B cell (primary cell): ENCODE data around the gene MPP1. TPM values are rescaled to one million over a fixed set of nuclear protein-coding genes. Genes with fewer than 3 reads are reported as not detected.
A peak's percentile ranks its signal among the peaks of the same experiment; 100 is the strongest.

Experiments used
- ATAC-seq: fragments of 200-7000 bp; cut with Tn5 transposase; one replicate; pipeline ENCODE4 v1.10.0; 2021; ENCODE audit warnings: low read depth, mild to moderate bottlenecking, moderate number of reproducible peaks, moderate library complexity
- CTCF ChIA-PET: fragments of 350-600 bp; sonication (Branson Sonifier 250); formaldehyde crosslinking; loops from one replicate; lab custom pipeline; 2021; ENCODE audit warnings: antibody characterized with exemption, inconsistent platforms; lab: Charles Lee
- POLR2A ChIA-PET: fragments of 350-600 bp; sonication (Branson Sonifier 250); formaldehyde crosslinking; loops from one replicate; lab custom pipeline; 2021; ENCODE audit warnings: antibody characterized with exemption; lab: Charles Lee
- DNase-seq: peaks from one replicate; pipeline ENCODE4 v3.0.0; 2013
- H2AFZ ChIP-seq: 2 replicates; pipeline ENCODE4 v1.6.1; 2012; ENCODE audit warnings: mild to moderate bottlenecking, low read depth, low read length; ENCODE audit not compliant: insufficient read depth, poor library complexity, severe bottlenecking
- H3K27ac ChIP-seq, 2 donors: 1 replicate in 1 of 2; 2 replicates in 1 of 2; pipeline ENCODE4 v1.5.1; 2012 to 2013; ENCODE audit warnings: low read length in 2 of 2, mild to moderate bottlenecking in 2 of 2, moderate library complexity in 1 of 2
- H3K27me3 ChIP-seq, 4 experiments: fragments of 200-600 bp in 1 of 4; sonication (generic) in 1 of 4; replicated peaks in 1 of 4; 1 replicate in 2 of 4; 2 replicates in 2 of 4; pipeline versions ENCODE4 v1.6.1 to v1.7.0; 2013 to 2016; ENCODE audit warnings: low read length in 3 of 4, mild to moderate bottlenecking in 2 of 4, mixed read lengths in 1 of 4, moderate library complexity in 1 of 4; ENCODE audit not compliant: insufficient read depth in 4 of 4, control insufficient read depth in 3 of 4; ENCODE audit errors: control extremely low read depth in 1 of 4
- H3K36me3 ChIP-seq, 2 experiments: replicated peaks in 1 of 2; 1 replicate in 1 of 2; 2 replicates in 1 of 2; pipeline versions ENCODE4 v1.6.1 to v1.7.1; 2013; ENCODE audit warnings: low read length in 1 of 2; ENCODE audit not compliant: insufficient read depth in 2 of 2, control insufficient read depth in 1 of 2; ENCODE audit errors: control extremely low read depth in 1 of 2, extremely low read depth in 1 of 2
- H3K4me1 ChIP-seq, 2 donors: fragments of 200-600 bp in 1 of 2; sonication (generic) in 1 of 2; 1 replicate in 1 of 2; 2 replicates in 1 of 2; pipeline versions ENCODE4 v1.5.1 to v1.6.1; 2013 to 2017; ENCODE audit warnings: low read length in 2 of 2; ENCODE audit not compliant: control insufficient read depth in 2 of 2, insufficient read depth in 2 of 2
- H3K4me2 ChIP-seq: replicated peaks from 2 replicates; pipeline ENCODE3; 2012; ENCODE audit warnings: mild to moderate bottlenecking, low read depth, low read length; ENCODE audit not compliant: poor library complexity, severe bottlenecking
- H3K4me3 ChIP-seq, 5 experiments: fragments of 200-600 bp in 1 of 5; sonication (generic) in 1 of 5; 1 replicate in 3 of 5; 2 replicates in 2 of 5; pipeline versions ENCODE4 v1.5.1 to v1.7.0; 2011 to 2016; ENCODE audit warnings: low read length in 4 of 5, mild to moderate bottlenecking in 4 of 5, low read depth in 2 of 5, control low read depth in 1 of 5, moderate library complexity in 1 of 5; ENCODE audit not compliant: insufficient read depth in 1 of 5; ENCODE audit errors: control extremely low read depth in 1 of 5, extremely low read depth in 1 of 5
- H3K79me2 ChIP-seq: fragments of 200-600 bp; sonication (generic); one replicate; pipeline ENCODE4 v1.6.0; 2016; ENCODE audit warnings: low read length; ENCODE audit not compliant: control insufficient read depth, insufficient read depth
- H3K9ac ChIP-seq: fragments of 200-600 bp; sonication (generic); 2 replicates; pipeline ENCODE4 v1.6.1; 2017; ENCODE audit warnings: mild to moderate bottlenecking, low read length, moderate library complexity
- H3K9me3 ChIP-seq, 3 donors: one replicate each; pipeline versions ENCODE4 v1.6.1 to v1.7.1; 2013; ENCODE audit warnings: low read length in 2 of 3; ENCODE audit not compliant: control insufficient read depth in 2 of 3, insufficient read depth in 1 of 3; ENCODE audit errors: control extremely low read depth in 1 of 3
- H4K20me1 ChIP-seq: 2 replicates; pipeline ENCODE4 v1.6.0; 2012; ENCODE audit warnings: mild to moderate bottlenecking, low read length; ENCODE audit not compliant: insufficient read depth, control insufficient read depth, poor library complexity, severe bottlenecking
- H3K27ac Mint-ChIP-seq: one replicate; pipeline ENCODE4 v1.8.0; 2021; ENCODE audit warnings: mixed read lengths
- H3K27me3 Mint-ChIP-seq: one replicate; pipeline ENCODE4 v1.8.0; 2021; ENCODE audit warnings: mixed read lengths
- H3K4me1 Mint-ChIP-seq: one replicate; pipeline ENCODE4 v1.8.0; 2021; ENCODE audit warnings: mixed read lengths
- H3K4me3 Mint-ChIP-seq: one replicate; pipeline ENCODE4 v1.8.0; 2021; ENCODE audit warnings: mixed read lengths
- H3K9me3 Mint-ChIP-seq: one replicate; pipeline ENCODE4 v1.8.0; 2022; ENCODE audit warnings: mixed read lengths; ENCODE audit not compliant: insufficient read depth
- CTCF ChIP-seq: fragments of 200-600 bp; IDR thresholded peaks from one replicate; pipeline ENCODE4 v1.8.0; 2022; ENCODE audit warnings: antibody characterized with exemption, mild to moderate bottlenecking
- EZH2 ChIP-seq: IDR thresholded peaks from 2 replicates; pipeline ENCODE4 v1.6.1; 2012; ENCODE audit warnings: borderline replicate concordance, low read depth, mild to moderate bottlenecking, moderate library complexity, low read length; ENCODE audit not compliant: insufficient read depth, poor library complexity, severe bottlenecking
- WGBS: methylation state at CpG from one replicate; pipeline ENCODE4 v1.1.5; 2013; ENCODE audit warnings: missing lambda C conversion rate; ENCODE audit not compliant: insufficient coverage; 5-methylcytosine and 5-hydroxymethylcytosine counted together
- intact Hi-C: fragments of 100-400 bp; cut with micrococcal nuclease; formaldehyde crosslinking; loops from one replicate; pipeline ENCODE4 v1.10.0; 2022
- polyA plus RNA-seq: library from polyadenylated mRNA; depleted of rRNA; stranded (reverse); fragments of >200 nt; gene quantifications from 2 replicates; pipeline ENCODE4 v1.2.3, GENCODE V29; 2012
- total RNA-seq, 2 donors: library from RNA; stranded (reverse); fragments of 120-200 nt in 1 of 2; gene quantifications; 1 replicate in 1 of 2; 2 replicates in 1 of 2; pipeline versions ENCODE4 v1.2.3 to v1.2.4, GENCODE V29; 2013 to 2022

MPP1 gene
- total and polyA plus RNA-seq, 2 donors (not counting 1 experiment from before 2014, with no cell fraction given), result 5.0 to 7.7 TPM

GRCh38 chrX:154800478-154801210 lies 4.6 kb downstream of the MPP1 start:
- Histone ChIP-seq H2AFZ (peak overlapping the region; percentile 54), H3K79me2 (no peaks in the 10 kb centered on the region), H3K27ac (no peak overlapping the region), H4K20me1 (no peaks in the 10 kb centered on the region), H3K27me3 (no peaks in the 10 kb centered on the region), H3K4me1 (peaks cover 13 to 17% of the 10 kb centered on the region in 2 donors), H3K4me3 (no peak overlapping the region), H3K9ac (no peak overlapping the region), H3K9me3 (no peaks in the 10 kb centered on the region), H3K4me2 (peak overlapping the region; percentile 18), H3K36me3 (no peaks in the 10 kb centered on the region)
- ATAC-seq (no peak), DNase-seq (no peak)
- intact Hi-C loops, result loop anchor here (10.0 kb wide), 1 partner anchor 224 kb away; the partner anchor contains the start of genes F8 and FUNDC2
- no CpG with 5 or more reads among the region's 8 CpGs for whole genome bisulfite sequencing
- H3K9me3 Mint-ChIP-seq, result no peaks in the 10 kb centered on the region
- no peaks in the 10 kb centered on the region for H3K27me3 Mint-ChIP-seq
- ChIA-PET POLR2A (no interaction called here), CTCF (no interaction called here)
- TF ChIP-seq CTCF (no peak), EZH2 (no peak)
- no peak overlapping the region for H3K27ac Mint-ChIP-seq
- peaks cover 34% of the 10 kb centered on the region for H3K4me1 Mint-ChIP-seq
- no peak overlapping the region for H3K4me3 Mint-ChIP-seq
